Measurements from ENCODE around the gene TRAK2.
"Not testable (repeated sequence)": the region's sequence is repeated elsewhere in the genome, so short reads cannot be mapped to it uniquely, and the experiment has no call there.

The TRAK2 gene

GRCh38 chr2:201413143-201413542, 38.1 kb downstream of the TRAK2 start:
- DNase-seq = no peak

GRCh38 chr2:201411421-201411820, 39.8 kb downstream of the TRAK2 start:
- DNase-seq = no peak

GRCh38 chr2:201408931-201409330, 42.3 kb downstream of the TRAK2 start:
- no peak for DNase-seq

- DNase-seq = no peak
Observed at GRCh38 chr2:201407265-201407664, 44.0 kb downstream of the TRAK2 start.

GRCh38 chr2:201406077-201406662, 45.1 kb downstream of the TRAK2 start:
- peak; percentile 52 for DNase-seq

- DNase-seq = peak; percentile 39
Observed at GRCh38 chr2:201404699-201405280, 46.5 kb downstream of the TRAK2 start.

GRCh38 chr2:201403880-201404279, 47.4 kb downstream of the TRAK2 start:
- no peak for DNase-seq

GRCh38 chr2:201402651-201403562, 48.4 kb downstream of the TRAK2 start:
- no peak for DNase-seq

GRCh38 chr2:201401815-201402214, 49.4 kb downstream of the TRAK2 start:
- DNase-seq = no peak

- no peak for DNase-seq
Observed at GRCh38 chr2:201396595-201396994, 54.7 kb downstream of the TRAK2 start.

- no peak for DNase-seq
Observed at GRCh38 chr2:201383136-201383535, 68.1 kb downstream of the TRAK2 start.

GRCh38 chr2:201378496-201379397, 72.5 kb downstream of the TRAK2 start:
- DNase-seq = no peak

- DNase-seq = no peak
Observed at GRCh38 chr2:201377218-201377617, 74.0 kb downstream of the TRAK2 start.

- no peak for DNase-seq
Observed at GRCh38 chr2:201369775-201370174, 81.5 kb downstream of the TRAK2 start.

- not testable (repeated sequence) for DNase-seq
Observed at GRCh38 chr2:201369318-201369717, 81.9 kb downstream of the TRAK2 start.

- DNase-seq = no peak
Observed at GRCh38 chr2:201366146-201366545, 85.1 kb downstream of the TRAK2 start.

- DNase-seq = peak; percentile 71
Observed at GRCh38 chr2:201363857-201364560, 87.2 kb downstream of the TRAK2 start.

GRCh38 chr2:201362396-201362795, 88.9 kb downstream of the TRAK2 start:
- DNase-seq = no peak

GRCh38 chr2:201361078-201361733, 90.1 kb downstream of the TRAK2 start:
- no peak for DNase-seq

GRCh38 chr2:201360256-201360655, 91.0 kb downstream of the TRAK2 start:
- DNase-seq = no peak

GRCh38 chr2:201358684-201359083, 92.6 kb downstream of the TRAK2 start:
- peak; percentile 79 for DNase-seq

GRCh38 chr2:201357221-201357620, 94.0 kb downstream of the TRAK2 start, which contains the start of gene FLACC1:
TSS of gene FLACC1 (minus strand) at chr2:201357345. CDS start at chr2:201351404, 5,941 bp downstream.
- DNase-seq = no peak

All from activated CD4-positive, alpha-beta T cell treated with anti-CD3 and anti-CD28 coated beads, Interleukin-10, Interleukin-2, amounts not matched to agents 100 ng/mL and 50 ng/mL, durations not matched to agents 16 hours and 8 hours (primary cell).